K562 (cell line): ENCODE measurements around the gene ADD1. TPM values are rescaled to one million over a fixed set of nuclear protein-coding genes. Genes with fewer than 3 reads are reported as not detected.

ENCODE experiments used
- ATAC-seq: fragments of 200-7000 bp; cut with Tn5 transposase; 3 replicates; pipeline ENCODE4 v1.9.1; 2020; ENCODE audit warnings: moderate library complexity
- BruUV-seq: library from RNA; stranded (reverse); fragments of 400-500 nt; replicated peaks from 2 replicates; lab custom pipeline; 2021; lab: Mats Ljungman, UMichigan
- CTCF ChIA-PET: fragments of 300-600 bp; formaldehyde crosslinking; extraction: SDS; loops from one replicate; lab custom pipeline; 2021; ENCODE audit warnings: low intra/inter-chr PET ratio; lab: Yijun Ruan, JAX
- POLR2A ChIA-PET: fragments of 300-600, 350-650 bp; sonication (Branson Sonifier 250); formaldehyde crosslinking; extraction: SDS; loops from one replicate; lab custom pipeline; 2021; ENCODE audit warnings: antibody characterized with exemption, inconsistent platforms; lab: Yijun Ruan, JAX
- DNase-seq, 4 experiments: peaks; one replicate each; pipeline versions ENCODE4 v3.0.0 to v3.0.0-alpha.2; 2011 to 2018; ENCODE audit warnings: low spot score in 3 of 4, mixed read lengths in 3 of 4; ENCODE audit errors: extremely low read depth in 1 of 4
- FAIRE-seq: peaks from 2 replicates; lab custom pipeline; 2011; peaks lifted over from hg19 to GRCh38; lab: Jason Lieb, UNC
- H2AFZ ChIP-seq: 2 replicates; pipeline ENCODE4 v1.6.0; 2011; ENCODE audit warnings: low read depth, low read length, control low read depth, inconsistent platforms
- H3K27ac ChIP-seq: fragments of 200-600 bp; 3 replicates; pipeline ENCODE4 v1.8.0; 2011; ENCODE audit warnings: low read depth, mild to moderate bottlenecking, control low read depth, inconsistent platforms, low read length, moderate library complexity, mixed read lengths; ENCODE audit errors: extremely low read depth
- H3K27me3 ChIP-seq, 2 experiments: fragments of 300-600 bp in 1 of 2; 2 replicates in 1 of 2; 3 replicates in 1 of 2; pipeline versions ENCODE4 v1.6.0 to v1.8.0; 2011; ENCODE audit warnings: inconsistent platforms in 2 of 2, low read length in 2 of 2, mild to moderate bottlenecking in 1 of 2, mixed read lengths in 1 of 2, moderate library complexity in 1 of 2; ENCODE audit not compliant: control insufficient read depth in 2 of 2, insufficient read depth in 2 of 2
- H3K36me3 ChIP-seq: fragments of 300-600 bp; 3 replicates; pipeline ENCODE4 v1.8.0; 2011; ENCODE audit warnings: mild to moderate bottlenecking, low read length, inconsistent platforms; ENCODE audit not compliant: control insufficient read depth, insufficient read depth
- H3K4me1 ChIP-seq, 2 experiments: fragments of 200-600 bp in 1 of 2; replicated peaks in 1 of 2; 2 replicates in 1 of 2; 3 replicates in 1 of 2; pipeline versions ENCODE4 v1.5.1 to v1.8.0; 2011; ENCODE audit warnings: inconsistent platforms in 2 of 2, low read length in 2 of 2, mild to moderate bottlenecking in 1 of 2, mixed read lengths in 1 of 2, moderate library complexity in 1 of 2; ENCODE audit not compliant: control insufficient read depth in 2 of 2, insufficient read depth in 2 of 2
- H3K4me2 ChIP-seq: 2 replicates; pipeline ENCODE4 v1.6.1; 2011; ENCODE audit warnings: low read length, control low read depth, inconsistent platforms, mixed read lengths; ENCODE audit not compliant: insufficient read depth
- H3K4me3 ChIP-seq: fragments of 200-600 bp; sonication (generic), shearing (Covaris generic); 2 replicates; pipeline ENCODE4 v1.5.1; 2016; ENCODE audit warnings: control low read depth, inconsistent platforms
- H3K79me2 ChIP-seq: fragments of 200-600 bp; 3 replicates; pipeline ENCODE4 v1.8.0; 2011; ENCODE audit warnings: low read length, inconsistent platforms; ENCODE audit not compliant: control insufficient read depth, insufficient read depth
- H3K9ac ChIP-seq, 2 experiments: 2 replicates each; pipeline versions ENCODE4 v1.6.0 to v1.6.1; 2011; ENCODE audit warnings: low read depth in 2 of 2, low read length in 2 of 2, control low read depth in 1 of 2, inconsistent platforms in 1 of 2, mild to moderate bottlenecking in 1 of 2, mixed read lengths in 1 of 2; ENCODE audit not compliant: insufficient read depth in 1 of 2
- H3K9me1 ChIP-seq: one replicate; pipeline ENCODE4 v1.6.0; 2011; ENCODE audit warnings: inconsistent platforms, mild to moderate bottlenecking, low read length, moderate library complexity; ENCODE audit not compliant: control insufficient read depth, insufficient read depth
- H3K9me3 ChIP-seq: replicated peaks from 2 replicates; pipeline ENCODE4 v1.5.1; 2011; ENCODE audit warnings: low read depth, low read length, inconsistent platforms; ENCODE audit not compliant: control insufficient read depth, insufficient read depth
- H4K20me1 ChIP-seq: replicated peaks from 2 replicates; pipeline ENCODE4 v1.6.1; 2011; ENCODE audit warnings: low read length, inconsistent platforms, mixed read lengths; ENCODE audit not compliant: control insufficient read depth, insufficient read depth
- RBM22 ChIP-seq: fragments of 200-400 bp; formaldehyde crosslinking; IDR thresholded peaks from 2 replicates; pipeline ENCODE4 v1.6.1; 2018; ENCODE audit warnings: low read length, low read depth; ENCODE audit not compliant: poor library complexity, severe bottlenecking
- SMAD3 ChIP-seq: fragments of 450-650 bp; formaldehyde crosslinking; conservative IDR thresholded peaks from 2 replicates; pipeline ENCODE4 v1.4.0; 2020; ENCODE audit warnings: mild to moderate bottlenecking
- SNRNP70 ChIP-seq: fragments of 200-400 bp; formaldehyde crosslinking; optimal IDR thresholded peaks from 2 replicates; pipeline ENCODE3; 2017; ENCODE audit warnings: low read depth, low read length
- WGBS: fragments of 100-300 bp; shearing (Covaris generic); methylation state at CpG from one replicate; pipeline ENCODE4 v1.1.6; 2016; ENCODE audit warnings: low coverage, mixed read lengths; ENCODE audit not compliant: insufficient coverage; ENCODE audit errors: missing lambda C conversion rate; 5-methylcytosine and 5-hydroxymethylcytosine counted together
- in situ Hi-C: fragments of 300-500 bp; cut with MboI; formaldehyde crosslinking; loops from 4 replicates; pipeline ENCODE4 v1.15.0; 2018; ENCODE audit warnings: inconsistent platforms, mixed read lengths
- intact Hi-C: fragments of 100-400 bp; cut with micrococcal nuclease; formaldehyde crosslinking; loops from 2 replicates; pipeline ENCODE4 v1.14.2; 2022
- polyA plus RNA-seq, 8 experiments: library from polyadenylated mRNA; depleted of rRNA in 4 of 8; stranded (reverse) in 5 of 8; unstranded in 3 of 8; fragments of >200 nt; fragmentation: Nextera tagmentation in 2 of 8; fragmentation: Illumina TruSeq in 1 of 8; extraction: Ambion mirVana in 2 of 8; extraction: Trizol in 1 of 8; gene quantifications; 2 replicates each; pipeline versions ENCODE4 v1.2.1 to v1.2.3, GENCODE V29; 2011 to 2014; ENCODE audit warnings: inconsistent platforms in 1 of 8, missing spikeins in 1 of 8
- total RNA-seq, 7 experiments: library from RNA; depleted of rRNA in 6 of 7; stranded (reverse); fragments of >200 nt in 6 of 7; fragmentation: Illumina TruSeq in 2 of 7; extraction: Trizol in 2 of 7; gene quantifications; 2 replicates each; pipeline versions ENCODE4 v1.2.1 to v1.2.3, GENCODE V29; 2011 to 2021; ENCODE audit warnings: low replicate concordance in 1 of 7
- TF ChIP-seq, protein P1 (sequence below): fragments of 450-650 bp; IDR thresholded peaks from 2 replicates; pipeline ENCODE4 v1.6.1; 2016; ENCODE audit warnings: mild to moderate bottlenecking, moderate library complexity
- TF ChIP-seq, protein P2 (sequence below): fragments of 450-650 bp; formaldehyde crosslinking; IDR thresholded peaks from 2 replicates; pipeline ENCODE4 v1.4.0; 2020; ENCODE audit warnings: mild to moderate bottlenecking, moderate library complexity
- TF ChIP-seq, protein P3 (sequence below): fragments of 250-450 bp; sonication (Bioruptor Pico); IDR thresholded peaks from 2 replicates; pipeline ENCODE4 v1.5.0; 2021

Gene ADD1
- total and polyA plus RNA-seq, 9 of the 15 experiments (the other 6 are each of a cell fraction or from before 2014, with no cell fraction given): 17.5 to 153 (median 74.0) TPM

DNA sequence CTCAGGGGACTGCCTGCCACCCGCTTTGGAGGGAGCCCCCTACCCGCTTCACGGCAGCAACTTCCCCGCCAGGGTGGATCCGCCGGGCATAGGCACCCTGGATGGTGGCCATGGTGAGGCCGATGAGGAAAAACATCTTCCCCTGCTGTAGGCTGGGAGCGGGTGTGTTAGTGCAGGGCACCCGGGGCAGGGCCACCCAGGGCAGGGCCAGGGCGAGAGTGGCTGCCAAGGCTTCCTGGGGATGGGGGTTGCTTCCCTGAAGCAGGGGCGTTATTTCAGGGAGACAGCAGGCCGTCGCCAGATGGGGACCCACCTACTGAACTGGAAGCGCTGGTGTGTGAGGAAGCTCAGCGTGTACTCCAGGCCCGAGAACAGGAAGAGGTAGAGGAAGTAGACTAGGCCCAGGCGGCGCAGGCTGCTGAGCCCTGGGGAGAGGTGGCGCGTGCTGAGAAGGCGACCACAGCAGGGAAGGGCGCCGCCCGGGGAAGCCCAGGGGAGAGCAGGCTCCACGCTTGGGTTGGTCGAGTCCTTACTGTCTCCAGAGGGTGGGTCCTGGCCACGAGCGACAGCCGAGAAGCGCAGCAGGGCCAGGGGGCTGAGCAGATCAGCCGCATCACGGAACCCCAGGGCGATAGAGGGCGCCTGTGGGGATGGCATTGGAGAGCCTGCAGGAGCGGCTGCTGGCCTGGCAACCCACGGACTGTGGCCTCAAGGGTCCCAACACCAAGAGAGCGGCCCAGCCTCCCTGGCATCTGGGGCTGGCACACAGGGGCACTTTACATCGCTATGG, 88.1 kb downstream of the ADD1 start:
- Histone ChIP-seq H3K9me1 (no peaks in the 10 kb centered on the region), H4K20me1 (peaks cover 15% of the 10 kb centered on the region; the same call in 1 of the 2 replicates), H3K9ac (peak overlapping the region in 1 of 2 experiments; percentile 26; a peak in 1 of 4 replicates), H3K79me2 (peaks cover 28% of the 10 kb centered on the region; the same call in 2 of the 3 replicates), H3K27ac (no peak overlapping the region), H3K4me1 (peaks cover 13 to 57% of the 10 kb centered on the region in 2 experiments; a peak in 4 of 5 replicates), H3K9me3 (no peaks in the 10 kb centered on the region), H2AFZ (no peak overlapping the region), H3K27me3 (no peaks in the 10 kb centered on the region), H3K4me2 (no peak overlapping the region), H3K4me3 (no peak overlapping the region), H3K36me3 (peaks cover 63% of the 10 kb centered on the region; the same call in 2 of the 3 replicates)
- 93% methylated on average over 31 of the region's 38 CpGs for WGBS
- no peak for DNase-seq
- FAIRE-seq: no peak
- ATAC-seq: no peak
- POLR2A ChIA-PET: no interaction called here
- BruUV-seq: no TSS peak
- CTCF ChIA-PET: no interaction called here
- intact Hi-C loops (no loop called here), in situ Hi-C loops (no loop called here)
- TF ChIP-seq, protein P1, sequence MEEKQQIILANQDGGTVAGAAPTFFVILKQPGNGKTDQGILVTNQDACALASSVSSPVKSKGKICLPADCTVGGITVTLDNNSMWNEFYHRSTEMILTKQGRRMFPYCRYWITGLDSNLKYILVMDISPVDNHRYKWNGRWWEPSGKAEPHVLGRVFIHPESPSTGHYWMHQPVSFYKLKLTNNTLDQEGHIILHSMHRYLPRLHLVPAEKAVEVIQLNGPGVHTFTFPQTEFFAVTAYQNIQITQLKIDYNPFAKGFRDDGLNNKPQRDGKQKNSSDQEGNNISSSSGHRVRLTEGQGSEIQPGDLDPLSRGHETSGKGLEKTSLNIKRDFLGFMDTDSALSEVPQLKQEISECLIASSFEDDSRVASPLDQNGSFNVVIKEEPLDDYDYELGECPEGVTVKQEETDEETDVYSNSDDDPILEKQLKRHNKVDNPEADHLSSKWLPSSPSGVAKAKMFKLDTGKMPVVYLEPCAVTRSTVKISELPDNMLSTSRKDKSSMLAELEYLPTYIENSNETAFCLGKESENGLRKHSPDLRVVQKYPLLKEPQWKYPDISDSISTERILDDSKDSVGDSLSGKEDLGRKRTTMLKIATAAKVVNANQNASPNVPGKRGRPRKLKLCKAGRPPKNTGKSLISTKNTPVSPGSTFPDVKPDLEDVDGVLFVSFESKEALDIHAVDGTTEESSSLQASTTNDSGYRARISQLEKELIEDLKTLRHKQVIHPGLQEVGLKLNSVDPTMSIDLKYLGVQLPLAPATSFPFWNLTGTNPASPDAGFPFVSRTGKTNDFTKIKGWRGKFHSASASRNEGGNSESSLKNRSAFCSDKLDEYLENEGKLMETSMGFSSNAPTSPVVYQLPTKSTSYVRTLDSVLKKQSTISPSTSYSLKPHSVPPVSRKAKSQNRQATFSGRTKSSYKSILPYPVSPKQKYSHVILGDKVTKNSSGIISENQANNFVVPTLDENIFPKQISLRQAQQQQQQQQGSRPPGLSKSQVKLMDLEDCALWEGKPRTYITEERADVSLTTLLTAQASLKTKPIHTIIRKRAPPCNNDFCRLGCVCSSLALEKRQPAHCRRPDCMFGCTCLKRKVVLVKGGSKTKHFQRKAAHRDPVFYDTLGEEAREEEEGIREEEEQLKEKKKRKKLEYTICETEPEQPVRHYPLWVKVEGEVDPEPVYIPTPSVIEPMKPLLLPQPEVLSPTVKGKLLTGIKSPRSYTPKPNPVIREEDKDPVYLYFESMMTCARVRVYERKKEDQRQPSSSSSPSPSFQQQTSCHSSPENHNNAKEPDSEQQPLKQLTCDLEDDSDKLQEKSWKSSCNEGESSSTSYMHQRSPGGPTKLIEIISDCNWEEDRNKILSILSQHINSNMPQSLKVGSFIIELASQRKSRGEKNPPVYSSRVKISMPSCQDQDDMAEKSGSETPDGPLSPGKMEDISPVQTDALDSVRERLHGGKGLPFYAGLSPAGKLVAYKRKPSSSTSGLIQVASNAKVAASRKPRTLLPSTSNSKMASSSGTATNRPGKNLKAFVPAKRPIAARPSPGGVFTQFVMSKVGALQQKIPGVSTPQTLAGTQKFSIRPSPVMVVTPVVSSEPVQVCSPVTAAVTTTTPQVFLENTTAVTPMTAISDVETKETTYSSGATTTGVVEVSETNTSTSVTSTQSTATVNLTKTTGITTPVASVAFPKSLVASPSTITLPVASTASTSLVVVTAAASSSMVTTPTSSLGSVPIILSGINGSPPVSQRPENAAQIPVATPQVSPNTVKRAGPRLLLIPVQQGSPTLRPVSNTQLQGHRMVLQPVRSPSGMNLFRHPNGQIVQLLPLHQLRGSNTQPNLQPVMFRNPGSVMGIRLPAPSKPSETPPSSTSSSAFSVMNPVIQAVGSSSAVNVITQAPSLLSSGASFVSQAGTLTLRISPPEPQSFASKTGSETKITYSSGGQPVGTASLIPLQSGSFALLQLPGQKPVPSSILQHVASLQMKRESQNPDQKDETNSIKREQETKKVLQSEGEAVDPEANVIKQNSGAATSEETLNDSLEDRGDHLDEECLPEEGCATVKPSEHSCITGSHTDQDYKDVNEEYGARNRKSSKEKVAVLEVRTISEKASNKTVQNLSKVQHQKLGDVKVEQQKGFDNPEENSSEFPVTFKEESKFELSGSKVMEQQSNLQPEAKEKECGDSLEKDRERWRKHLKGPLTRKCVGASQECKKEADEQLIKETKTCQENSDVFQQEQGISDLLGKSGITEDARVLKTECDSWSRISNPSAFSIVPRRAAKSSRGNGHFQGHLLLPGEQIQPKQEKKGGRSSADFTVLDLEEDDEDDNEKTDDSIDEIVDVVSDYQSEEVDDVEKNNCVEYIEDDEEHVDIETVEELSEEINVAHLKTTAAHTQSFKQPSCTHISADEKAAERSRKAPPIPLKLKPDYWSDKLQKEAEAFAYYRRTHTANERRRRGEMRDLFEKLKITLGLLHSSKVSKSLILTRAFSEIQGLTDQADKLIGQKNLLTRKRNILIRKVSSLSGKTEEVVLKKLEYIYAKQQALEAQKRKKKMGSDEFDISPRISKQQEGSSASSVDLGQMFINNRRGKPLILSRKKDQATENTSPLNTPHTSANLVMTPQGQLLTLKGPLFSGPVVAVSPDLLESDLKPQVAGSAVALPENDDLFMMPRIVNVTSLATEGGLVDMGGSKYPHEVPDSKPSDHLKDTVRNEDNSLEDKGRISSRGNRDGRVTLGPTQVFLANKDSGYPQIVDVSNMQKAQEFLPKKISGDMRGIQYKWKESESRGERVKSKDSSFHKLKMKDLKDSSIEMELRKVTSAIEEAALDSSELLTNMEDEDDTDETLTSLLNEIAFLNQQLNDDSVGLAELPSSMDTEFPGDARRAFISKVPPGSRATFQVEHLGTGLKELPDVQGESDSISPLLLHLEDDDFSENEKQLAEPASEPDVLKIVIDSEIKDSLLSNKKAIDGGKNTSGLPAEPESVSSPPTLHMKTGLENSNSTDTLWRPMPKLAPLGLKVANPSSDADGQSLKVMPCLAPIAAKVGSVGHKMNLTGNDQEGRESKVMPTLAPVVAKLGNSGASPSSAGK: no peak
- TF ChIP-seq RBM22 (peak; percentile 25), SNRNP70 (no peak), SMAD3 (CRISPR knock-in tag) (no peak)
- TF ChIP-seq, protein P2, sequence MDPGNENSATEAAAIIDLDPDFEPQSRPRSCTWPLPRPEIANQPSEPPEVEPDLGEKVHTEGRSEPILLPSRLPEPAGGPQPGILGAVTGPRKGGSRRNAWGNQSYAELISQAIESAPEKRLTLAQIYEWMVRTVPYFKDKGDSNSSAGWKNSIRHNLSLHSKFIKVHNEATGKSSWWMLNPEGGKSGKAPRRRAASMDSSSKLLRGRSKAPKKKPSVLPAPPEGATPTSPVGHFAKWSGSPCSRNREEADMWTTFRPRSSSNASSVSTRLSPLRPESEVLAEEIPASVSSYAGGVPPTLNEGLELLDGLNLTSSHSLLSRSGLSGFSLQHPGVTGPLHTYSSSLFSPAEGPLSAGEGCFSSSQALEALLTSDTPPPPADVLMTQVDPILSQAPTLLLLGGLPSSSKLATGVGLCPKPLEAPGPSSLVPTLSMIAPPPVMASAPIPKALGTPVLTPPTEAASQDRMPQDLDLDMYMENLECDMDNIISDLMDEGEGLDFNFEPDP (CRISPR knock-in tag): no peak
- TF ChIP-seq, protein P3, sequence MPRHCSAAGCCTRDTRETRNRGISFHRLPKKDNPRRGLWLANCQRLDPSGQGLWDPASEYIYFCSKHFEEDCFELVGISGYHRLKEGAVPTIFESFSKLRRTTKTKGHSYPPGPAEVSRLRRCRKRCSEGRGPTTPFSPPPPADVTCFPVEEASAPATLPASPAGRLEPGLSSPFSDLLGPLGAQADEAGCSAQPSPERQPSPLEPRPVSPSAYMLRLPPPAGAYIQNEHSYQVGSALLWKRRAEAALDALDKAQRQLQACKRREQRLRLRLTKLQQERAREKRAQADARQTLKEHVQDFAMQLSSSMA: no peak
